Neural progenitor cell (in vitro differentiated cells): Measurements from ENCODE around the gene MAP1LC3B2. TPM values are rescaled to one million over a fixed set of nuclear protein-coding genes. Genes with fewer than 3 reads are reported as not detected.
"Not testable (repeated sequence)": the region's sequence is repeated elsewhere in the genome, so short reads cannot be mapped to it uniquely, and the experiment has no call there.

Source experiments
- DNase-seq: peaks from one replicate; pipeline ENCODE4 v3.0.0-alpha.2; 2016; ENCODE audit warnings: low spot score
- H2AFZ ChIP-seq: fragments of 200-600 bp; sonication (generic); replicated peaks from 2 replicates; pipeline ENCODE4 v1.6.1; 2016; ENCODE audit warnings: antibody characterized with exemption
- H3F3A ChIP-seq: fragments of 200-600 bp; sonication (generic); 2 replicates; pipeline ENCODE4 v1.6.1; 2016; ENCODE audit warnings: antibody characterized with exemption, low read depth
- H3K27ac ChIP-seq: fragments of 200-600 bp; sonication (generic); 2 replicates; pipeline ENCODE4 v1.5.1; 2016; ENCODE audit warnings: mild to moderate bottlenecking
- H3K27me3 ChIP-seq: fragments of 200-600 bp; sonication (generic); 2 replicates; pipeline ENCODE4 v1.6.1; 2016; ENCODE audit warnings: mild to moderate bottlenecking, moderate library complexity
- H3K36me3 ChIP-seq: fragments of 200-600 bp; sonication (generic); 2 replicates; pipeline ENCODE4 v1.5.1; 2016
- H3K4me1 ChIP-seq: fragments of 200-600 bp; sonication (generic); 2 replicates; pipeline ENCODE4 v1.6.1; 2016; ENCODE audit warnings: mixed run types
- H3K4me2 ChIP-seq: fragments of 200-600 bp; sonication (generic); 2 replicates; pipeline ENCODE4 v1.6.1; 2016
- H3K4me3 ChIP-seq: fragments of 200-600 bp; sonication (generic); 2 replicates; pipeline ENCODE4 v1.5.1; 2016
- H3K79me2 ChIP-seq: fragments of 200-600 bp; sonication (generic); 2 replicates; pipeline ENCODE4 v1.6.1; 2016; ENCODE audit warnings: low read depth
- H3K9ac ChIP-seq: fragments of 200-600 bp; sonication (generic); 2 replicates; pipeline ENCODE4 v1.6.1; 2016
- H3K9me3 ChIP-seq: fragments of 200-600 bp; sonication (generic); 2 replicates; pipeline ENCODE4 v1.5.1; 2016; ENCODE audit warnings: low read depth
- H4K20me1 ChIP-seq: fragments of 200-600 bp; sonication (generic); 2 replicates; pipeline ENCODE4 v1.6.1; 2016; ENCODE audit warnings: low read depth
- H3K27ac Mint-ChIP-seq: 3 replicates; pipeline ENCODE4 v1.8.0; 2021; ENCODE audit warnings: mixed read lengths
- H3K27me3 Mint-ChIP-seq: 2 replicates; pipeline ENCODE4 v1.8.0; 2022; ENCODE audit warnings: low read depth, mild to moderate bottlenecking, inconsistent platforms, moderate library complexity, mixed read lengths; ENCODE audit not compliant: insufficient read depth
- H3K36me3 Mint-ChIP-seq: 3 replicates; pipeline ENCODE4 v1.8.0; 2021; ENCODE audit warnings: mixed read lengths
- H3K4me1 Mint-ChIP-seq: 3 replicates; pipeline ENCODE4 v1.8.0; 2021; ENCODE audit warnings: mixed read lengths
- H3K4me3 Mint-ChIP-seq: 3 replicates; pipeline ENCODE4 v1.8.0; 2021; ENCODE audit warnings: mild to moderate bottlenecking, moderate library complexity, mixed read lengths
- H3K9me3 Mint-ChIP-seq: 3 replicates; pipeline ENCODE4 v1.8.0; 2020; ENCODE audit warnings: mixed read lengths
- CTCF ChIP-seq: fragments of 200-600 bp; sonication (generic); IDR thresholded peaks from 2 replicates; pipeline ENCODE4 v1.5.1; 2017; ENCODE audit warnings: antibody characterized with exemption, mild to moderate bottlenecking
- EZH2 ChIP-seq: fragments of 200-600 bp; sonication (generic); IDR thresholded peaks from 2 replicates; pipeline ENCODE4 v1.6.1; 2017; ENCODE audit warnings: antibody characterized with exemption, mild to moderate bottlenecking, moderate library complexity
- EZH2phosphoT487 ChIP-seq: fragments of 200-600 bp; sonication (generic); IDR thresholded peaks from 2 replicates; pipeline ENCODE4 v1.6.1; 2017; ENCODE audit warnings: antibody characterized with exemption
- total RNA-seq: library from RNA; depleted of rRNA; stranded (reverse); fragments of >200 nt; gene quantifications from 2 replicates; pipeline ENCODE4 v1.2.3, GENCODE V29; 2015; ENCODE audit warnings: low replicate concordance

The MAP1LC3B2 gene
- total RNA-seq, 1 donor from 2014 or later: 0.39 TPM

- TF ChIP-seq EZH2phosphoT487: no peak
- H3K27me3 ChIP-seq: no peaks in the 10 kb centered on the region
- no peaks in the 10 kb centered on the region for H3K4me1 ChIP-seq
- H3K36me3 ChIP-seq: no peaks in the 10 kb centered on the region
- H3K4me3 Mint-ChIP-seq: no peak overlapping the region
- H3K9me3 Mint-ChIP-seq: peaks cover 33% of the 10 kb centered on the region
- H4K20me1 ChIP-seq: no peaks in the 10 kb centered on the region
- H3K27me3 Mint-ChIP-seq: peaks cover 10% of the 10 kb centered on the region
- no peak overlapping the region for H3K9ac ChIP-seq
- peaks cover 13% of the 10 kb centered on the region for H3F3A ChIP-seq
- no peak overlapping the region for H3K4me2 ChIP-seq
- no peak overlapping the region for H3K27ac ChIP-seq
- H3K27ac Mint-ChIP-seq: no peak overlapping the region
- H3K4me3 ChIP-seq: no peak overlapping the region
- peaks cover 12% of the 10 kb centered on the region for H3K9me3 ChIP-seq
- peaks cover 4% of the 10 kb centered on the region for H3K36me3 Mint-ChIP-seq
- no peak overlapping the region for H2AFZ ChIP-seq
- no peak for DNase-seq
- no peaks in the 10 kb centered on the region for H3K79me2 ChIP-seq
- peaks cover 4% of the 10 kb centered on the region for H3K4me1 Mint-ChIP-seq
Measured at GRCh38 chr12:116565963-116566362, 6.8 kb downstream of the MAP1LC3B2 start.

DNA sequence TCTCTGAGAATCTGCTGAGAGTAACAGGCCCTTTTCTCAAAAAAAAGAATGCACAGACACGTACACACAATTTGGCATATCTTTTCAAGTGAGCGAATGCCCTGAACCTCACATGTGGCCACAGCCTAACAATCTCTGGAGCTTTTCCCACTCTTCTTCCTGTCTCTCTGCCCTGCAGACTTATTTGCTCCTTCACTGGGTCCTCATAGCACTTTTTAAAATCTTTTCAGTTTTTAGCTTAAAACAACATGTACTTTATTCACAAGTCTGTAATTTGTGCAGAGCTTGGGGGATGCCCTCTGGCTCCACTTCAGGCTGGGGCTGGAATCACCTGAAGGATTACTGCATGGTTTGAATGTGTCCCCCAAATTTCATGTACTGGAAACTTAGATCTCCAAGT lies 9.0 kb downstream of the MAP1LC3B2 start:
- H3K36me3 Mint-ChIP-seq: peaks cover 4% of the 10 kb centered on the region
- peaks cover 30% of the 10 kb centered on the region for H3K9me3 Mint-ChIP-seq
- no peak overlapping the region for H3K4me3 ChIP-seq

DNA sequence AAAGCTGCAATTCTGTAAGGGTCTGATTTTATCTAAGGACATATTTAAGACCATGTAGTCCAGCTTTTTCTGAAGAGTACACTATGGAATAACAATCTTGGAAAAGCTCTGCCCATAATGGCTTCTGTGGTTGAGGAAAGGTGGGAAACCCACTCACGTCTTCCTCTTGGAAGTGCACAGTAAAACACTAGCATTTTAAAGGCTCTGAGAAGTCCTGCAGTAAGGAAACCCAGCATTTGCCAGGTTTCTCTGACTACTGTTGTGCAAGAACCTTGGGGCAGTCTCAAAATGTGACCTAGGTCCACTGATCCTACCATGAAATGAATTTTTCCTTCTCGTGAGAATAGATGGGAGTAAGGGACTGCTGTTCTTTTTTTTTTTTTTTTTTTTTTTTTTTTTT lies 11.9 kb downstream of the MAP1LC3B2 start:
- DNase-seq: no peak
- H4K20me1 ChIP-seq: no peaks in the 10 kb centered on the region
- H2AFZ ChIP-seq: no peak overlapping the region
- Mint-ChIP-seq H3K36me3 (no peaks in the 10 kb centered on the region), H3K27me3 (peaks cover 8% of the 10 kb centered on the region), H3K27ac (no peak overlapping the region), H3K9me3 (peaks cover 8% of the 10 kb centered on the region), H3K4me3 (no peak overlapping the region), H3K4me1 (peaks cover 4% of the 10 kb centered on the region)
- no peak overlapping the region for H3K9ac ChIP-seq
- no peak for TF ChIP-seq EZH2phosphoT487
- no peak for TF ChIP-seq CTCF
- no peak for TF ChIP-seq EZH2
- H3K4me1 ChIP-seq: no peaks in the 10 kb centered on the region
- H3K9me3 ChIP-seq: no peaks in the 10 kb centered on the region
- no peaks in the 10 kb centered on the region for H3K36me3 ChIP-seq
- H3K4me2 ChIP-seq: no peak overlapping the region
- H3K27ac ChIP-seq: no peak overlapping the region
- H3K4me3 ChIP-seq: no peak overlapping the region
- H3K27me3 ChIP-seq: no peaks in the 10 kb centered on the region
- H3F3A ChIP-seq: peaks cover 10% of the 10 kb centered on the region
- no peaks in the 10 kb centered on the region for H3K79me2 ChIP-seq

More for the DNA sequence above, 9.0 kb downstream of the MAP1LC3B2 start:
- no peak overlapping the region for H3K27ac Mint-ChIP-seq
- H3K27me3 Mint-ChIP-seq: peaks cover 8% of the 10 kb centered on the region
- Histone ChIP-seq H3K9me3 (peaks cover 10% of the 10 kb centered on the region), H3F3A (peaks cover 13% of the 10 kb centered on the region), H3K27ac (no peak overlapping the region), H3K36me3 (no peaks in the 10 kb centered on the region), H3K4me1 (no peaks in the 10 kb centered on the region), H3K79me2 (no peaks in the 10 kb centered on the region), H4K20me1 (no peaks in the 10 kb centered on the region), H3K4me2 (no peak overlapping the region), H3K27me3 (no peaks in the 10 kb centered on the region), H2AFZ (no peak overlapping the region), H3K9ac (no peak overlapping the region)
- H3K4me3 Mint-ChIP-seq: no peak overlapping the region
- H3K4me1 Mint-ChIP-seq: peaks cover 4% of the 10 kb centered on the region
- DNase-seq: no peak
- TF ChIP-seq EZH2phosphoT487 (no peak), EZH2 (no peak), CTCF (no peak)

- H4K20me1 ChIP-seq: no peaks in the 10 kb centered on the region
- no peaks in the 10 kb centered on the region for H3K27me3 ChIP-seq
- no peak overlapping the region for H3K4me3 Mint-ChIP-seq
- H3K4me2 ChIP-seq: no peak overlapping the region
- H3K4me1 ChIP-seq: no peaks in the 10 kb centered on the region
- no peaks in the 10 kb centered on the region for H3K79me2 ChIP-seq
- no peak overlapping the region for H3K4me3 ChIP-seq
- H3K9me3 ChIP-seq: no peaks in the 10 kb centered on the region
- no peak overlapping the region for H3K9ac ChIP-seq
- H3K9me3 Mint-ChIP-seq: peaks cover 8% of the 10 kb centered on the region
- H3K4me1 Mint-ChIP-seq: no peaks in the 10 kb centered on the region
- TF ChIP-seq EZH2 (no peak), EZH2phosphoT487 (no peak), CTCF (no peak)
- no peaks in the 10 kb centered on the region for H3F3A ChIP-seq
- no peaks in the 10 kb centered on the region for H3K36me3 ChIP-seq
- no peak for DNase-seq
- H2AFZ ChIP-seq: no peak overlapping the region
- H3K36me3 Mint-ChIP-seq: no peaks in the 10 kb centered on the region
- H3K27ac ChIP-seq: no peak overlapping the region
- H3K27ac Mint-ChIP-seq: no peak overlapping the region
- H3K27me3 Mint-ChIP-seq: peaks cover 4% of the 10 kb centered on the region
Measured at GRCh38 chr12:116573776-116574175, 14.6 kb downstream of the MAP1LC3B2 start.

DNA sequence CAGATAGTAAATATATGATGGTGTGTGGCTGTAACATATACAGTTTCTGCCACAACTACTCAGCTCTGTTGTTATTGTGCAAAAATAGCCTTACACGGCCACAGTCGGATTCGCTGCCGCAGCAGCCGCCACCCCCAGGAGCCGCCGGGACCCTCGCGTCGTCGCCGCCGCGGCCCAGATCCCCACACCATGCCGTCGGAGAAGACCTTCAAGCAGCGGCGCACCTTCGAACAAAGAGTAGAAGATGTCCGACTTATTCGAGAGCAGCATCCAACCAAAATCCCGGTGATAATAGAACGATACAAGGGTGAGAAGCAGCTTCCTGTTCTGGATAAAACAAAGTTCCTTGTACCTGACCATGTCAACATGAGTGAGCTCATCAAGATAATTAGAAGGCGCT lies 16.6 kb downstream of the MAP1LC3B2 start:
- not testable (repeated sequence) for H3K9ac ChIP-seq, H2AFZ ChIP-seq, H3K27me3 ChIP-seq, H3K4me1 Mint-ChIP-seq, H3K27ac ChIP-seq, H3K27me3 Mint-ChIP-seq, H3K4me1 ChIP-seq, H3K79me2 ChIP-seq, H3F3A ChIP-seq, DNase-seq, H3K27ac Mint-ChIP-seq, H3K36me3 ChIP-seq, H4K20me1 ChIP-seq, H3K36me3 Mint-ChIP-seq, H3K9me3 ChIP-seq, H3K4me2 ChIP-seq, H3K4me3 ChIP-seq, H3K4me3 Mint-ChIP-seq, H3K9me3 Mint-ChIP-seq
